ENCODE data around the gene OR5K3.
A peak's percentile ranks its signal among the peaks of the same experiment; 100 is the strongest.

Gene OR5K3, protein sequence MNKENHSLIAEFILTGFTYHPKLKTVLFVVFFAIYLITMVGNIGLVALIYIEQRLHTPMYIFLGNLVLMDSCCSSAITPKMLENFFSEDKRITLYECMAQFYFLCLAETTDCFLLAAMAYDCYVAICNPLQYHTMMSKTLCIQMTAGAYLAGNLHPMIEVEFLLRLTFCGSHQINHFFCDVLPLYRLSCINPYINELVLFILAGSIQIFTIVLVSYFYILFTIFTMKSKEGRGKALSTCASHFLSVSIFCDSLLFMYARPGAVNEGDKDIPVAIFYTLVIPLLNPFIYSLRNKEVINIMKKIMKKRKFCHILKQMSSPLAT

DNA sequence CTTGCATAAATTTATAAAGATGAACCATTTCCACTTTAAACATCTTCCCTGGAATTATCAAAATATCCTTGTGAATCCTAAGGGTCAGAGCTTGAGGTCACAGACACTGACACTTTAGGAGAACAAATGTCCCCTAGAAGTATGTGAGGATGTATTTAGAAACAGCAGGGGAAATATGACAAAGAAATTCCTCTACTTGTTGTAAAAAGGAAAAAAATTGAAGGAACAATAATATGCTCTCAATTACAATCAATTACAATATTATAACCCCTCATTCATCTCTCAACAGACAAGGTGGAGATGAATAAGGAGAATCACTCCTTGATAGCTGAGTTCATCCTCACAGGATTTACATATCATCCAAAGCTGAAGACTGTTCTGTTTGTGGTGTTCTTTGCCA, at the start of gene OR5K3:
TSS of gene OR5K3 (plus strand) at position 301 of the 400 bp plus-strand sequence. CDS start at position 301, 0 bp downstream.
- ChIA-PET POLR2A (no interaction called here), CTCF (no interaction called here)
- DNase-seq (ENCODE audit: extremely low spot score), result no peak
- no peak for TF ChIP-seq CTCF (IDR thresholded peaks at IDR 0.05; ENCODE audit: control extremely low read depth, extremely low read depth, low read depth, missing control alignments)

DNA sequence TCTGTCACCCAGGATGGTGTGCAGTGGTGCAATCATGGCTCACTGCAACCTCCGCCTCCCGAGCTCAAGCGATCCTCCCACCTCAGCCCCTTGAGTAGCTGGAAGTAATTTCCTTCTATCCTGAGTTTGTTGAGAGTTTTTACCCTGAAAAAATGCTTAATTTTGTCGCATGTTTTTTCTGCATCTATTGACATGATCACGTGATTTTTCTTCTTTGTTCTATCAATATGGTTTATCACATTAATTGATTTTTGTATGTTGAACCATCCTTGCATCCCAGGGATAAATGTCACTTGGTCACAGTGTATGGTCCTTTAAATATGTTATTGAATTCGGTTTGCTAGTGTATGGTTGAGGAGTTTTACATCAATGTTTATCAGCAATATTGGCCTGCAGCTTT, 48.7 kb upstream of the OR5K3 start:
- ChIA-PET POLR2A (no interaction called here), CTCF (interaction anchor here (5.1 kb wide), 1 partner anchor 8 kb away, joined by 31 read pairs; no protein-coding TSS in a partner anchor)
- TF ChIP-seq CTCF (IDR thresholded peaks at IDR 0.05; ENCODE audit: control extremely low read depth, extremely low read depth, low read depth, missing control alignments), result no peak
- DNase-seq (ENCODE audit: extremely low spot score), result no peak

GRCh38 chr3:98343647-98344507, 46.6 kb upstream of the OR5K3 start:
- peak; percentile 51 for DNase-seq (ENCODE audit: extremely low spot score)
- peak; percentile 47 for TF ChIP-seq CTCF (IDR thresholded peaks at IDR 0.05; ENCODE audit: control extremely low read depth, extremely low read depth, low read depth, missing control alignments)
- POLR2A ChIA-PET, result no interaction called here
- CTCF ChIA-PET, result interaction anchor here (0.7 to 5.1 kb wide), 17 partner anchors 10 to 322 kb away, joined by 3 to 31 read pairs (median 4); partner anchors contain the start of gene OR5K4

- CTCF ChIA-PET, result interaction anchor here (1.2 kb wide), 1 partner anchor 14 kb away, joined by 3 read pairs; no protein-coding TSS in a partner anchor
- no peak for DNase-seq (ENCODE audit: extremely low spot score)
- POLR2A ChIA-PET, result no interaction called here
- no peak for TF ChIP-seq CTCF (IDR thresholded peaks at IDR 0.05; ENCODE audit: control extremely low read depth, extremely low read depth, low read depth, missing control alignments)
These were observed 40.4 kb upstream of the OR5K3 start for GRCh38 chr3:98350082-98350481.

DNA sequence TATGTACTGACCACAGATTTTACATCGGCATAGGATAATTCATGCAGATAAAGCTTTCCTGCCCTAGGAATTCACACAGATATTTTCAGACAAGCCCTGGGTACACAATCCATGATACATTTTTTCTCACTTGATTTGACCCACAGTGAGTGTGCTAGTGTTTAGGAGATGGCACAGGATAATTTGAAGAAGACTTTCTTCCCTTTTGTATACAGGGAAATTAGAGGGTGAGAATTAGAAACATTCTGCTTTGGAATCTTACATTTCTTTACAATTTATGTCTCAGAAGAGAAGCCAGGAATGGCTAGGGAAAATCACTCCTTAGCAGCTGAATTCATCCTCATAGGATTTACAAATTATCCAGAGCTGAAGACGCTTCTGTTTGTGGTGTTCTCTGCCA, 36.9 kb upstream of the OR5K3 start, which contains the start of gene OR5K4:
TSS of gene OR5K4 (plus strand) at position 301 of the 400 bp plus-strand sequence. CDS start at position 301, 0 bp downstream.
- DNase-seq (ENCODE audit: extremely low spot score), result no peak
- no peak for TF ChIP-seq CTCF (IDR thresholded peaks at IDR 0.05; ENCODE audit: control extremely low read depth, extremely low read depth, low read depth, missing control alignments)
- ChIA-PET POLR2A (no interaction called here), CTCF (interaction anchor here (1.3 to 2.2 kb wide), 3 partner anchors 10 to 23 kb away, joined by 3 to 6 read pairs (median 5); no protein-coding TSS in a partner anchor)

- ChIA-PET CTCF (interaction anchor here (0.8 kb wide), 1 partner anchor 124 kb away, joined by 3 read pairs; no protein-coding TSS in a partner anchor), POLR2A (no interaction called here)
- no peak for DNase-seq (ENCODE audit: extremely low spot score)
- no peak for TF ChIP-seq CTCF (IDR thresholded peaks at IDR 0.05; ENCODE audit: control extremely low read depth, extremely low read depth, low read depth, missing control alignments)
These were observed 31.2 kb upstream of the OR5K3 start for GRCh38 chr3:98359250-98359649.

Data from GM10248 (cell line).